Skin epidermis (tissue), 12 donors: ENCODE results near the gene B3GALNT1.
A peak's percentile ranks its signal among the peaks of the same experiment; 100 is the strongest.

ENCODE experiments used
- H3K27ac ChIP-seq, 21 experiments: fragments of 200-600 bp; sonication (generic) in 11 of 21; one replicate each; pipeline ENCODE4 v1.5.0; 2020; ENCODE audit warnings: mild to moderate bottlenecking in 3 of 21, inconsistent platforms in 2 of 21, moderate library complexity in 2 of 21
- H3K4me3 ChIP-seq, 7 experiments: fragments of 200-600 bp; sonication (generic) in 2 of 7; one replicate each; pipeline ENCODE4 v1.5.0; 2020; ENCODE audit warnings: inconsistent platforms in 2 of 7, mild to moderate bottlenecking in 2 of 7, moderate library complexity in 1 of 7

The B3GALNT1 gene

DNA sequence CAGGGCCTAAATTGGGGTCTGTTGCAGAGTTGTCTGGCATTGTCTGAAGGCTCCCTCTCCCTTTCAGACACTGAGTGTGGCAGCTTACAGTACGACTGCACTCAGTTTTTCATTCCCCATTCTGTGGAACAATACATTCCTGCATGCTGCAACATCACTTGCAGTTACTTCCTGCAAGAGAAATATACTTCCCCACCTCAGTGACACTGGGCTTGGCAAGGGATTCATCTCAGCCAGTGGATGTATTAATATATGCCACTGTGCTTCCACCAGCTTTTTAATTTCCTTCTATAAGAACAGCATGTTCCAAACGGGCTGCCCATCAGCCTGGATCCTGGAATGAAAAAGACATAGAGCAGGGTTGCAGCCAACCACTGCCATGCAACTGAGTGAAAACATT lies 23.1 kb downstream of the B3GALNT1 start:
- peak overlapping the region in 1 of 21 experiments; percentile 2 for H3K27ac ChIP-seq
- H3K4me3 ChIP-seq = no peak overlapping the region

DNA sequence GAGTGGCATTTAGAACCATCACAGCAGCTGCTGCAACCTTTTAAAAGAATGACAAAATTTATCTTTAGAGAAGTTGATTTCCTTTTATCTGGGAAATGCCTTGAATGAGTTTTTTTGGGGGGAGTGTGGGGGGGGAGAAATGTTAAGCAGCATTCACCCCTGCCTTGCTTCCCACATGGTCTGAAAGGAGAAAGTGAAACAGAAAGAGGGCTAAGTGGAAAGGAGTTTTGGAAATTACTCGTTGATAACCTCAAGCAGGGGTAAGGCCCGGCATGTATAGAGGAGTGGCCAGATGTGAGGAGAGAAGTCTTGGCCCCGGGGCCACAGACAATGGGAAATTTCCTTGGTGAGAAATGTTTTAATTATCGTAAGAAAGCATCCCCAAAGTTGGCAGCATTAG lies 23.5 kb downstream of the B3GALNT1 start:
- Histone ChIP-seq H3K27ac (peak overlapping the region in 1 of 21 experiments; percentile 2), H3K4me3 (no peak overlapping the region)

- Histone ChIP-seq H3K27ac (no peak overlapping the region), H3K4me3 (no peak overlapping the region)
Measured at GRCh38 chr3:161073181-161073580, 32.0 kb downstream of the B3GALNT1 start.

DNA sequence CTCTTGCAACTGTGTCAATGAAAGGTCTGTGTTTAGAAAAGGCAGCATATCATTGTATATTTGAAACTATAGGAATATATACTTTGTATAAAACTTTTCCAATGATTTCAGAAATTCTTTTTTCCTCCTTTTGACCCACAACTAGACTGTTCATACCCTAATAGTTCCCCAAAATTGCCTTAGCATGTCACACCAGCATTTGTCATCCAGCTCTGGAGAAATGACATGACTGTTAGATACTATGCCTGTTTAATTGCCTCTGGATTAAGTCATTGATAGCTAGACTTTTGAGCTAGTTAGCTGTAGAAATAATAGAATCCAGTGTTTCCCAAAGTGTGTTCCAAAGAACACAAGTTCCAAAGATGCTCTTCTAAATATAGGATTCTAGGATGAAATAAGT lies 32.4 kb downstream of the B3GALNT1 start:
- Histone ChIP-seq H3K27ac (no peak overlapping the region), H3K4me3 (no peak overlapping the region)

- no peak overlapping the region for H3K27ac ChIP-seq
- no peak overlapping the region for H3K4me3 ChIP-seq
Measured at GRCh38 chr3:161072211-161072621, 32.9 kb downstream of the B3GALNT1 start.

DNA sequence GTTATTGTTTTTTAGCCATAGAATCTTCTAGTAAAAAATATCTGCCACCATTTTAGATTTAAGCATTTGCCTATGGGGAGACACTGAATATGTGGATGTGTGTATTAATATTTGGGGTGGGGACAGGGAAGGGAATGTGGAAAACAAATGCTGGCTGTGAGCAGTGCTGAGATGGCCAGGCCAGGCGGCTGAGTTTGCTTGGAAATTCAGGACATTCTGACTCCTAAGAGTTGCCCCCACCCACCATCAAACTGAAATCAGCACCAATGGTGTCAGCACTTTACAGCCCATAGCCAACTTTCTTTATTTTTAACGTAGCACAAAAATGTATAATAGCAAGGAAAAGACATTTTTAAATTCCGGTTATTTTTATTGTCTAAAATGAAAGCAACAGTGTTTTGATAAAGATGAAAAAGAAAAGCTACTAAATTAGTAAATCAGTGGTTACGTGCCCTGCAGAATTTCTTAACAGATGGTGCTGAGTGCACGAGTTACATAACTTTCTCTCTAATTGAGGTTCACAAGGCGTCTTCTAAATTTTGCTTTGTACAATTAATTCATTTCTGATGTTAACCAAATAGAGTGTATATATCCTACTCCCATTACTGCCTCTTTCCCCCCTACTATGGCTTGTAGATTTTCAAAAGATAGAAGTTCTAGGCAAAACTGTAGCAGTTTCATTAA lies 34.0 kb downstream of the B3GALNT1 start:
- Histone ChIP-seq H3K27ac (peak overlapping the region in 6 of 21 experiments; percentile 11 to 70 (median 28)), H3K4me3 (no peak overlapping the region)

DNA sequence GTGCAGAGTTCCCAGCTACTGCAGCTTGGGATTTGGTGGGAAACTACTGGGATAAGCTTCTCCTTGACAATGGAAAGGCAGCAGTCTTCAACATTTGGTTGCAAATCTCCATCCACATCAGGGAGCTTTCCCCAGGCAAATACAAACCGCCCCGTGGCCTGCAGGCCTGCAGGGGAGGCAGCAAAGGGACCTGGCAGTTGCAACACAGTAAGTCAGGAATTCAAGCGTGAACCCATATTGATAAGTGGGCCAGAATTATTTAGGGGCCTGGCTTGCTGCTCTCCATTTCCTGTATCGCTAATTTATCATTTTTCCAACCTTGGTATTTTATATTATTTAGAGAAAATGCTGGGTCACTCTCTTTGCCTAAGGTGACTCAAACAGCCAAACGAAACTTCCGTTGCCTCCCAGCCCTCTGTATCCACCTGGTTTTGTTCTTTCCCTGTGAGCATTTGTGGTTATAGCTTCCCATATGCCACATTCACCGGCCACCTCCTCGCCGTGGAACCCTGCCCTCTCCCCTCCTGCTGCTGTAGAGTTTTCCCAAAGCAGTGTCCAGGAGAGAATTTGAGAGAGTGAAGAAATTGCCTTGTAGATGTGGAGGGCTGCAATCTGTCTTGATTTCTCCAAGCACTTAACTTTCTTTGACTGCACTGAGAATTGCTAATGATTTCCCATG lies 34.8 kb downstream of the B3GALNT1 start:
- no peak overlapping the region for H3K4me3 ChIP-seq
- H3K27ac ChIP-seq = peak overlapping the region in 14 of 21 experiments; percentile 4 to 70 (median 27)

GRCh38 chr3:161069511-161070251 lies 35.5 kb downstream of the B3GALNT1 start:
- Histone ChIP-seq H3K4me3 (no peak overlapping the region), H3K27ac (peak overlapping the region in 14 of 21 experiments; percentile 4 to 70 (median 28))

DNA sequence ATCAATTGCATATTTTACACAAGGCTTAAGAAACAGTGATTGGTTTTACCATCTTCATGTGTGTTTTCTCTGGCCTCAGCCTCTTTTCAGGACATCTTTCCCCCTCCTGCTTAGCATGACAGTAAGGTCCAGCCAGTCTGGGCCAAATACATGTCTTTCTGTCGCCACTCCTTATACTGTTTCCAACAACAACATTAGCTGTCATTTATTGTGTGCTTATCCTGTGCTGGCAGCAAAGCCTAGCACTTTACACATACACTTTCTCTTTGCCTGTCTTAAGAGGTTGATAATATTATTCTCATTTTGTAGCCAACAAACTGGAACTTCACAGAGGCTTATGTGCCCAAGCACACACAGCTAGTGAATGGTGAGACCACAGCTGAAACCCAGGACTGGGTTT lies 37.8 kb downstream of the B3GALNT1 start:
- Histone ChIP-seq H3K4me3 (no peak overlapping the region), H3K27ac (no peak overlapping the region)

GRCh38 chr3:161066930-161067329 lies 38.2 kb downstream of the B3GALNT1 start:
- no peak overlapping the region for H3K4me3 ChIP-seq
- H3K27ac ChIP-seq = no peak overlapping the region

DNA sequence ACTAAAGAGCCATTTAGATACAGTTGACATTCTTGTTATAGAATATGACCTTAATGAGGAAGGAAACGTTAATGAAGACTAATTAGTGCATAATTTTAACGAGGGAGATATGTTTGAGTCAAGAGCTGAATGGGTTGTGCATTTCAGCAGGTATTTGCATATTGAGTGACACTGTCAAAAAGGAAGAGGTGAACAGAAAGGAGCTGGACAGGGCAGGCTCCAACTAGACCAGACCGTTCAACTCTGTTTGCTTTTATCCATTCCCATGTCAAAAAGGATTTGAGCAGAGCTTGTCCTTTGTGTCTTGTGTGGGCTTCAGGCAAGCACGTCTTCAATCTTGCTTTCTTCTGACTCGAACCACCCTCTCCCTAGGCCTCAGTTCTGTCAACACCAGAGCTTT lies 40.7 kb downstream of the B3GALNT1 start:
- no peak overlapping the region for H3K4me3 ChIP-seq
- H3K27ac ChIP-seq = no peak overlapping the region

DNA sequence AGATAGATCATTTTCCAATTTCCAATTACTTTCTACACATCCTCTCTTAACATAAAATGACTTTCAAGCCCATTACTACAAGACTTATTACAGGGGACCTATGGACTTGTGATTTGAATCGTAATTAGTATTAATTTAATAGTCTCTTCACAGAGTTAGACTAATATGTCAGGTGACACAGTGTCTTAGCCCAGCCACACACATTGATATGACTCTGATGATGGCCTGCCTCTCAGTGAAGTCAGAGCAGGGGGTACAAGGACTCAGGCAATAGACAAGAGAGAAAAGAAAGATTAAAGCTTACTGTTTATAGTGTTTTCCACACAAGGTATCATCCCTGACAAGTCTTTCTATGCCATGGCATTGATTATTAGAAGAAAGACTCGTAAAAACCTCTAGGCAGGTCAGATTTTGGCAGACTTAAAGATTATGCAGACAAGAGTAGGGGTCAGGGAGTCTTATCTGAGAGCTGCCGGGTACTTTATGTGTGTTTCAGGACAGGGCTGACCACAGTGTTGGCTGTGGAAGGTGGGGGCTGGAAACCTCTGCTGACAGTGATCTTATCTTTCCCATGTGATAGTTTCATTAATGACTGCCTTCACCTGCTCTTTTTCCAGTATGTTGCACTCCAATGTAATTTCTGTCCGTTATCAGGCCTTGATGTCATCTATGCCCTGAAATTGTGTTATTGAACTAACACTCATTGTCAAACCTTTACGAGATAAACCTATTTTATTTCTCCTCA lies 50.1 kb downstream of the B3GALNT1 start:
- no peak overlapping the region for H3K27ac ChIP-seq
- no peak overlapping the region for H3K4me3 ChIP-seq

GRCh38 chr3:161051856-161052255 lies 53.3 kb downstream of the B3GALNT1 start:
- no peak overlapping the region for H3K4me3 ChIP-seq

GRCh38 chr3:161050935-161051334 lies 54.2 kb downstream of the B3GALNT1 start:
- no peak overlapping the region for H3K4me3 ChIP-seq
- no peak overlapping the region for H3K27ac ChIP-seq

More at GRCh38 chr3:161051856-161052255, 53.3 kb downstream of the B3GALNT1 start:
- no peak overlapping the region for H3K27ac ChIP-seq

- Histone ChIP-seq H3K4me3 (no peak overlapping the region), H3K27ac (no peak overlapping the region)
Measured at GRCh38 chr3:161049683-161050248, 55.4 kb downstream of the B3GALNT1 start.

- no peak overlapping the region for H3K4me3 ChIP-seq
Measured at GRCh38 chr3:161043336-161044035, 61.7 kb downstream of the B3GALNT1 start.

DNA sequence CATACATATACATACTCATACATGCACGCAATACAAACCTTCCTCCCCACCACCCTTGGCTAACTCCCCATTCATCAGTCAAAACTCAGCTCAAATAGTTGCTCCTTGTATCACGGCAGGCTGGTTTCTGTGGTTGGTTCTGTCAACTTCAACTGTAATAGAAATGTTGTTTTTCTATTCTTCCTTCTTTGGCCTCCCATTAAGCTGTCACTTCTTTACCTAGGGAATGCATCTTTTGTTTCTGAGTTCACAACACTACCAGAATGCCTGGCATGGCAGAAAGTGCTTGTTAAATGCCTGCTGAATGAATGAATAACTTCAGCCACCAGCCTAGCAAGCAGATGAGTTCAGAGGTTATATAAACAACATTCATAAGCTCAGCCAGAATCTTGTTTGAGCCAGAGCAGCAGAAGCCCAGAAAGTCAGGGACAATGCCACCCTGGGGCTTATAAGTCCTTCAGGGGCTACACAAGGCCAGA lies 63.1 kb downstream of the B3GALNT1 start:
- Histone ChIP-seq H3K27ac (no peak overlapping the region), H3K4me3 (no peak overlapping the region)

More at GRCh38 chr3:161043336-161044035, 61.7 kb downstream of the B3GALNT1 start:
- no peak overlapping the region for H3K27ac ChIP-seq

GRCh38 chr3:161038725-161039124 lies 66.4 kb downstream of the B3GALNT1 start:
- no peak overlapping the region for H3K4me3 ChIP-seq
- H3K27ac ChIP-seq = no peak overlapping the region

DNA sequence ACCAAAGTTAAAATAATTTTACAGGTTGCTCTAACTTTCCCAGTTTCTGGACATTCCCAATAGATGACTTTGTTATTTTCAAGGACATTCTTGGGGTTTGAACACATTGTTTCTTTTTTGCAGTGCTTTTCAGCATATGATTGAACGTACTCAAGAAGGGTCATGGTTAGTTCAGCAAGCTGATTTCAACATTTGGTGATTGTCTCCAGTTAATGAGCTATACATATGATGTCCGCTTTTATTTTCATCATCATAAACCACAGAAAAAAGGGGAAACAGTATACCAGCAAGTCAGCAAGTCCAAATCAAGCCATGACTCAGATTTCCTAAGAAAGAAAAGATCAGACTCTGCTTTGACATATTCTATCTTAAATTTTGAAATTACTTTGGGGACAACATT lies 69.4 kb downstream of the B3GALNT1 start:
- no peak overlapping the region for H3K4me3 ChIP-seq
- H3K27ac ChIP-seq = peak overlapping the region in 4 of 21 experiments; percentile 24 to 58 (median 42)
